ENCODE results near the gene PRR14L.
"Not testable (repeated sequence)": the region's sequence is repeated elsewhere in the genome, so short reads cannot be mapped to it uniquely, and the experiment has no call there.

Gene PRR14L

GRCh38 chr22:31682751-31683150, 67.2 kb downstream of the PRR14L start:
- no peak for DNase-seq (ENCODE audit: low spot score)

DNA sequence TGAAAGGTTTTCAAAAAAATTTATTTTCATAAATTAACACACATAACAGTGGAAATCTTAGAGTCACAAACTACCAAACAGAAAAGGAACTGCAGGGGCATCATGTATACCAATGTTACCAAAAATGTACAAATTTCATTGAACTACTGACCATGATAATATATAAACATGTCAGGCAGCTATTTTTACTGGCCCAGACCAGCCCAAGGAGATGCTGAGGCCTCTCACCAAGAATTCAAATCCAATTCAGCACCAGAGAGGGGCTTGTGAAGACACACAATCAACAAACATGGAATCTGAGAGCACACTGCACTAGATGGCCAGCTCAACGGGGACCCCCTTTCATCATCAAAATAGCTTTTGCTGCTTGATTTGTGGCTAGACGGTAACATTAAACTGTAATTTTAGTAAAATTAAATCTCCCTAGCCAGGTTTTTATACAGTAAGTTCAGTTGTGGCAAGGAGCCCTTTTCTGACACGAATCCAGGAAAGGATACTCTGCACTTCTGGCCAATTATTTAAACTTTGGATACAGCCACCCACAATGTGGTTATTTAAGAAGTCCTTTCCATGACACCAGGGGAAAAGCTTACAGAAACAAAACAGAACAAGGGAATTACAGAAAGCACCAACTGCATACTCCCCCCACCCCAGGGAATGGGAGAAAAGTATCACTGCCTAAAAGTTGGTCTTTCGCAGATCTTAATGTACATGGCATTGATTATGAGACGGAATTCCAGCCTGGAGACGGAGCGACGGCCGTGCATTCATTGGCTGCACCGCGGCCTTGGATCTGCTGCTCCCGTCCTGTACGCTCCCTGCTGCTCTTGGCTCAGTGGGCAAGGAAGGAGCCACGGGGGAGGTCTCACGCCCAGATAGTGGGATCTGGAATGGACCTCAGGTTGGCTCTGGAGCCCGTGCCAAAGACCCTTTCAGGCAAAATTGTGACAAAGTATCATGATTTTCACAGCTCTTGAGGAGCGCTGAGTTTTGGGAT, 68.3 kb downstream of the PRR14L start:
- DNase-seq (ENCODE audit: low spot score), result no peak

- DNase-seq (ENCODE audit: low spot score), result no peak
These were observed 69.0 kb downstream of the PRR14L start for GRCh38 chr22:31680861-31681341.

DNA sequence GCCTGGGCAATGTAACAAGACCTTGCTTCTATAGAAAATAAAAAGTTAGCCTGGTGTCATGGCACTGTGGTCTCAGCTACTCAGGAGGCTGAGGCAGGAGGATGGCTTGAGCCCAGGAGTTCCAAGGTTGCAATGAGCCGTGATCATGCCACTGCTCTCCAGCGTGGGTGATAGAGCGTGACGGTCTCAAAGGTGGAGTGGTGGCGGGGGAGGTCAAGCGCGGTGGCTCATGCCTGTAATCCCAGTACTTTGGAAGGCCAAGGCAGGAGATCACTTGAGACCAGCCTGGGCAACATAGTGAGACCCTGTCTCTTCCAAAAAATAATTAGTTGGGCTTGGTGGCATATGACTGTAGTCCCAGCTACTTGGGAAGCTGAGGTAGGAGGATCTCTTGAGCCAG, 71.2 kb downstream of the PRR14L start:
- no peak for DNase-seq (ENCODE audit: low spot score)

DNA sequence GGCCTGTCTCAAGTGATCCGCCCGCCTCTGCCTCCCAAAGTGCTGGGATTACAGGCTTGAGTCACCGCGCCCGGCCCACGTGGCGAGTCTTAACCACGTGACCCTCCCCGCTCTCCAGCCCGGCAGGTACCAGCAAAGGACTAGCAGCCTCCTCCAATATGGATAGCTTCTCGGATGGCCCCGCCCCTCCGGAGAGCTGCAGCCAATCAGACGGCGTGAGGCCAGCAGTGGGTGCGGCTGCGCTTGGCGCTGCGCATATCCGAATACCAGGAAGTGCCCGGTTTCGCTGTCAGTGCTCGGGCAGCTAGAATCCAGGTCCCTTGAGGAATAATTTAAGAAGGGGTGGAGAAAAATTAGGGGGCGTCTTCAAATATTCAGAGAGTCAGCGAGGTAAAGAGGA, 73.2 kb downstream of the PRR14L start:
- DNase-seq (ENCODE audit: low spot score), result peak; percentile 94

DNA sequence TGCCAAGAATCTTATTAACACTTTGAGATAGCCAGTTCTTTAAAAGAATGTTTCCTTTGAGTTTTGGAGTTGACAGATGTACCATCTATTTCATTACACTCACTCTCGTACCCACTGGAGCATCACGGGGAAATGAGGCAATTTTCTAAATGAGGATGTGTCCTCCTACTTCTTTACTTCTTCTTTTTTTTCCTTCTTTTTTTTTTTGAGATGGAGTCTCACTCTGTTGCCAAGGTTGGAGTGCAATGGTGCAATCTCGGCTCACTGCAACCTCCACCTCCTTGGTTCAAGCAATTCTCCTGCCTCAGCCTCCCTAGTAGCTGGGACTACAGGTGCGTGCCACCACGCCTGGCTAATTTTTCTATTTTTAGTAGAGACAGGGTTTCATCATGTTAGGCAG, 75.7 kb downstream of the PRR14L start:
- DNase-seq (ENCODE audit: low spot score), result not testable (repeated sequence)

- DNase-seq (ENCODE audit: low spot score), result not testable (repeated sequence)
These were observed 81.1 kb downstream of the PRR14L start for GRCh38 chr22:31668849-31669248.

- no peak for DNase-seq (ENCODE audit: low spot score)
These were observed 87.3 kb downstream of the PRR14L start for GRCh38 chr22:31662668-31663037.

DNA sequence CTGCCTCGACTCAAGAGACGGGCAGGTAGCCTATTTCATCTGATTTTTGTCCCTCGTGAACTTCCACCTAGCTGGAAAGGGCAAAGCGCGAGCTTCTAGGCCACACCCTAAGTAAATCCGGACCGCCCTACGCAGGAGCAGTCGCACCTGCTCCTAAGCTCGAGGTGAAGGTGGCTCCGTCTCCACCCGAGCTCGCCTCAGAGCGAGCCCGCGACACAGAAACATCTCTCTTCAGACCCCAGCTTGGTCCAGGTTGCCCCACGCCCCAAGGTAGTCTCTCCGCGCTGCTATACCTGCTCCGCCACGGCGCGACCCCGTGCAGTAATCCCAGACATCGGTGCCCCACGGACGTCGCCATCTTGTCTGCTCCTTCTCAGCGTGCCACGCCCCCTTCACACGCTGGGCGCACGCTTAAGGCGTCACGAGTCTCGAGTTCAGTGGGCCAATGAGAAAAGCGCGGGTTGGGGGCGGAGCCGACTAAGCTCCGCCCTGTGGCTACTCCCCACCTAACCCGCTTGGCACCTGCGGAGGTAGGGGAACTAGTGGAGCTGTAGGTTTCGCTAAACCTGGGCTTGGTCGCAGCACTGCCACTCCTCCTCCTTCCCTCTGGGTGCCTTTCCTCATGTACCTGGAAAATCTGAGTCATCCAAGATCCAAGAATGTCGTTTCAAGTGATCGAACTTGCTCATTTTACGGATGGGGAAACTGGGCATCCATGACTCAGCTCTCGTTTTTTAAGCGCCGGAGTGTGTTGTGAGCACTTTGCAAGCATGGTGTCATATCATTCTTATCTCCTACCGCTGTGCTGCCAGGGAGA, 87.9 kb downstream of the PRR14L start, which contains the start of gene PISD:
Gene PISD, minus strand, starts transcription at position 365 of the 817 bp plus-strand sequence. Its CDS starts 7 bp downstream, at position 358.
- peak; percentile 99 for DNase-seq (ENCODE audit: low spot score)

GRCh38 chr22:31660860-31661341, 89.0 kb downstream of the PRR14L start:
- DNase-seq (ENCODE audit: low spot score), result not testable (repeated sequence)

GRCh38 chr22:31659246-31659645, 90.7 kb downstream of the PRR14L start:
- DNase-seq (ENCODE audit: low spot score), result no peak

- no peak for DNase-seq (ENCODE audit: low spot score)
These were observed 95.5 kb downstream of the PRR14L start for GRCh38 chr22:31654408-31654807.

DNA sequence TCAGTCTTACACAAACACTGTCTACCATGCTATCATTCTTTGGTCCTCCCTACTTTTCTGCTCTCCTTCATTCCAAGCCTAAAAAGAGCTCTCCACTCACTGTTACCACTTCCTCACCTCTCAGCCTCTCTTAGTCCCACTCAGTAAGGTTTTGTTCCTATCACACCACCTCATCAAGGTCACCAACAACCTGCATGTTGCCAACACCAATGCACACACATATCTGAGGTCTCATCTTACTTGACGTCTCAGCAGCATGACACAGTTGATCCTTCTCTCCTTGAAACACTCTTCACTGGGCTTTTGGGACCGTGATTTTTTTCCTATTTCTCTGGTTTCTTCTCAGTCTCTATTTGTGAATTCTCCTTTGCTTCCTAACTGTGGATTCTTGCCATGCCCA, 96.0 kb downstream of the PRR14L start:
- no peak for DNase-seq (ENCODE audit: low spot score)

- DNase-seq (ENCODE audit: low spot score), result no peak
These were observed 96.8 kb downstream of the PRR14L start for GRCh38 chr22:31652911-31653684.

- no peak for DNase-seq (ENCODE audit: low spot score)
These were observed 97.8 kb downstream of the PRR14L start for GRCh38 chr22:31652088-31652487.

- DNase-seq (ENCODE audit: low spot score), result no peak
These were observed 98.3 kb downstream of the PRR14L start for GRCh38 chr22:31651664-31652063.

DNA sequence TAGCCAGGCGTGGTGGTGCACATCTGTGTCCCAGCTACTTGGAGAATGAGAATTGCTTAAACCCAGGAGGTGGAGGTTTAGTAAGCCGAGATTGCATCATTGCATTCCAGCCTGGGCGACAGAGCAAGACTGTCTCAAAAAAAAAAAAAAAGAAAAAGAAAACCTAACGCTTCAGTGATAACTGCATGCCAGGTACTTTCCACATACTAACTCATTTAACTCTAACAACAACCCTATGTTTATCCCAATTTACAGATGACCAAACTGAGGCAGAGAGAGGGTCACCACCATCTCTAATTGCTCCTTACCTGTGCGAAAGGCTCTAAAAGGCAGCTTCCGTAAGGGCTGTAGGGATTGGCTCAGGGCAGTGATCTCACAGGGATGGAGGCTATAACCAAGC, 99.5 kb downstream of the PRR14L start:
- DNase-seq (ENCODE audit: low spot score), result no peak

DNA sequence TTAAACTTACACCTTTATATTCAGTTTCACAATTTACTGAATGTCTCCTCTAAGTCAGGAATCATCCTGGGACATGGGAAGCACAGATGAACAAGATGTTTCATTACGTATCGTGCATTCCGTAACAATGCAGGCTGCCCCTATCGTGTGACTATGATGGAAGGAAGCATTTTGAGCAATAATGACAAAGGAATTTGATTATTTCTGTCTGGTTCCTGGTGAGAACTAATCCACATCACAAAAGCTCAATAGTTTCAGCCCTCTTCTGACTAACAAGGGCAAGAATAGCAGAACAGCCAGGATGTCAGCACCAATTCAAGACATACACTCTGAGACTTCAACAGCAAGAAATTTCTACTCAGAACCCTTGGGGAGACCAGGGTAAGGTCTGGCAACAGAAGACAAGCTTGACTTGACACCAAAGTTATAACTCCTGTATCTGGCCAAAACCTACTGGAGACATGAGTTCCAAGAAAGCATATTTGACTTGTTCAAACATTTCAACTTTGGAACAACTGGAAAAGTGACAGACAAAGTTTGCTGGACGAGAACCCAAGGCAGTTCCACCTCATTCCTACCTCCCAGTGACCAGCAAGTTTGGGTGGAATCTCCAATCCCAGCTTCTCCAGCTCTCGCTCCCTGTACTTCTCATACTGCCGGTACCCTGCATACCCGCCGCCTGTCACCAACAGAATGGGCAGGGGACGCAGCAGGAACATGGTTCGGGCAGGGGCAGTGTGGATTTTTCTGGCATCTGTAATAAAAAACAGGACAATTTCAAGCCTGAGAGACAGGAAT, 102.2 kb downstream of the PRR14L start:
- DNase-seq (ENCODE audit: low spot score), result no peak

GRCh38 chr22:31647066-31647465, 102.9 kb downstream of the PRR14L start:
- no peak for DNase-seq (ENCODE audit: low spot score)

GRCh38 chr22:31646186-31647019, 103.5 kb downstream of the PRR14L start:
- no peak for DNase-seq (ENCODE audit: low spot score)

Measured in hematopoietic multipotent progenitor cell treated with erythropoietin and hydrocortisone succinate and interleukin-3 and kit ligand, for 15 days (in vitro differentiated cells).